ENCODE data around the gene SLC45A2. TPM values are rescaled to one million over a fixed set of nuclear protein-coding genes. Genes with fewer than 3 reads are reported as not detected.

SLC45A2 gene
- polyA plus RNA-seq, 3 donors: not detected

- no peak for TF ChIP-seq CTCF (IDR thresholded peaks at IDR 0.05)
- no peaks in the 10 kb centered on the region for H3K9me3 ChIP-seq (replicated peaks in 1 of 2; ENCODE audit: control insufficient read depth in 1 of 2, insufficient read depth in 1 of 2, low read length in 2 of 2)
- Mint-ChIP-seq H3K9me3 (no peaks in the 10 kb centered on the region), H3K4me3 (no peak overlapping the region), H3K36me3 (peaks cover 15 to 31% of the 10 kb centered on the region in 2 donors), H3K27ac (no peak overlapping the region), H3K27me3 (ENCODE audit: low read depth in 3 of 3) (no peaks in the 10 kb centered on the region), H3K4me1 (no peaks in the 10 kb centered on the region)
- H3K27me3 ChIP-seq (ENCODE audit: control insufficient read depth in 2 of 2, insufficient read depth in 2 of 2, low read length in 2 of 2): no peaks in the 10 kb centered on the region
- no peak overlapping the region for H3K27ac ChIP-seq (ENCODE audit: low read depth in 1 of 2, low read length in 2 of 2)
- no peaks in the 10 kb centered on the region for H3K79me2 ChIP-seq (ENCODE audit: insufficient read depth, low read length)
- peaks cover 5 to 6% of the 10 kb centered on the region in 2 donors for H3K36me3 ChIP-seq (replicated peaks in 1 of 2; ENCODE audit: control insufficient read depth in 1 of 2, insufficient read depth in 2 of 2, low read length in 2 of 2)
- no peaks in the 10 kb centered on the region for H4K20me1 ChIP-seq (ENCODE audit: insufficient read depth, low read length)
- no CpG with 5 or more reads among the region's 2 CpGs for WGBS (ENCODE audit: insufficient coverage)
- intact Hi-C loops (cut with micrococcal nuclease): no loop called here
- DNase-seq: no peak
- H3K9ac ChIP-seq (ENCODE audit: insufficient read depth, low read length, poor library complexity, severe bottlenecking): no peak overlapping the region
- H3K4me1 ChIP-seq (ENCODE audit: control insufficient read depth in 1 of 2, insufficient read depth in 2 of 2, low read length in 2 of 2): no peaks in the 10 kb centered on the region
- H3K4me2 ChIP-seq (replicated peaks; ENCODE audit: extremely low read depth, low read length, poor library complexity, severe bottlenecking): no peak overlapping the region
- no peak overlapping the region for H3K4me3 ChIP-seq (replicated peaks in 1 of 3; ENCODE audit: low read depth in 2 of 3, low read length in 3 of 3)
- H2AFZ ChIP-seq (ENCODE audit: insufficient read depth, low read depth, low read length, poor library complexity, severe bottlenecking): no peak overlapping the region
Measured at GRCh38 chr5:34021334-34021733, 36.8 kb upstream of the SLC45A2 start.

GRCh38 chr5:34020726-34021125, 36.2 kb upstream of the SLC45A2 start:
- H3K9ac ChIP-seq (ENCODE audit: insufficient read depth, low read length, poor library complexity, severe bottlenecking): no peak overlapping the region
- H3K4me3 Mint-ChIP-seq: no peak overlapping the region
- intact Hi-C loops (cut with micrococcal nuclease): no loop called here
- no peak for DNase-seq
- H3K4me1 Mint-ChIP-seq: no peaks in the 10 kb centered on the region
- TF ChIP-seq CTCF (IDR thresholded peaks at IDR 0.05): no peak
- no peak overlapping the region for H3K4me2 ChIP-seq (replicated peaks; ENCODE audit: extremely low read depth, low read length, poor library complexity, severe bottlenecking)
- H3K4me3 ChIP-seq (replicated peaks in 1 of 3; ENCODE audit: low read depth in 2 of 3, low read length in 3 of 3): no peak overlapping the region
- H4K20me1 ChIP-seq (ENCODE audit: insufficient read depth, low read length): no peaks in the 10 kb centered on the region
- H3K27ac Mint-ChIP-seq: no peak overlapping the region
- no peaks in the 10 kb centered on the region for H3K27me3 Mint-ChIP-seq (ENCODE audit: low read depth in 3 of 3)
- peaks cover 5 to 6% of the 10 kb centered on the region in 2 donors for H3K36me3 ChIP-seq (replicated peaks in 1 of 2; ENCODE audit: control insufficient read depth in 1 of 2, insufficient read depth in 2 of 2, low read length in 2 of 2)
- no peak overlapping the region for H3K27ac ChIP-seq (ENCODE audit: low read depth in 1 of 2, low read length in 2 of 2)
- no peaks in the 10 kb centered on the region for H3K9me3 Mint-ChIP-seq
- no peaks in the 10 kb centered on the region for H3K27me3 ChIP-seq (ENCODE audit: control insufficient read depth in 2 of 2, insufficient read depth in 2 of 2, low read length in 2 of 2)
- H3K36me3 Mint-ChIP-seq: peaks cover 15 to 26% of the 10 kb centered on the region in 2 donors
- H3K4me1 ChIP-seq (ENCODE audit: control insufficient read depth in 1 of 2, insufficient read depth in 2 of 2, low read length in 2 of 2): no peaks in the 10 kb centered on the region
- no peaks in the 10 kb centered on the region for H3K9me3 ChIP-seq (replicated peaks in 1 of 2; ENCODE audit: control insufficient read depth in 1 of 2, insufficient read depth in 1 of 2, low read length in 2 of 2)
- no peak overlapping the region for H2AFZ ChIP-seq (ENCODE audit: insufficient read depth, low read depth, low read length, poor library complexity, severe bottlenecking)
- WGBS (ENCODE audit: insufficient coverage): no CpG with 5 or more reads among the region's 1 CpG
- H3K79me2 ChIP-seq (ENCODE audit: insufficient read depth, low read length): no peaks in the 10 kb centered on the region

Data from CD14-positive monocyte (primary cell).